Heart right ventricle (tissue), 16 donors: Measurements from ENCODE around the gene IL27RA. TPM values are rescaled to one million over a fixed set of nuclear protein-coding genes. Genes with fewer than 3 reads are reported as not detected.
A peak's percentile ranks its signal among the peaks of the same experiment; 100 is the strongest.

Experiments used
- ATAC-seq, 8 donors: fragments of 200-7000 bp; cut with Tn5 transposase; one replicate each; pipeline ENCODE4 v1.9.1; 2020; ENCODE audit warnings: mild to moderate bottlenecking in 8 of 8, moderate library complexity in 8 of 8, moderate number of reproducible peaks in 1 of 8
- DNase-seq, 2 donors: peaks; one replicate each; pipeline ENCODE4 v3.0.0-alpha.2; 2020
- H3K27ac ChIP-seq, 10 donors: fragments of 200-600 bp; sonication (generic) in 2 of 10; one replicate each; pipeline versions ENCODE4 v1.5.0 to v1.8.0; 2020 to 2022; ENCODE audit warnings: mild to moderate bottlenecking in 3 of 10
- H3K27me3 ChIP-seq, 7 donors: fragments of 200-600 bp; one replicate each; pipeline ENCODE4 v1.8.0; 2021 to 2022; ENCODE audit warnings: mild to moderate bottlenecking in 2 of 7
- H3K36me3 ChIP-seq, 9 donors: fragments of 200-600 bp; sonication (generic) in 1 of 9; one replicate each; pipeline versions ENCODE4 v1.5.0 to v1.8.0; 2020 to 2022; ENCODE audit warnings: mild to moderate bottlenecking in 2 of 9
- H3K4me1 ChIP-seq, 9 donors: fragments of 200-600 bp; sonication (generic) in 1 of 9; one replicate each; pipeline versions ENCODE4 v1.5.0 to v1.8.0; 2020 to 2022; ENCODE audit warnings: mild to moderate bottlenecking in 4 of 9
- H3K4me3 ChIP-seq, 10 donors: fragments of 200-600 bp; sonication (generic) in 2 of 10; one replicate each; pipeline versions ENCODE4 v1.5.0 to v1.8.0; 2020 to 2022; ENCODE audit warnings: mild to moderate bottlenecking in 7 of 10, moderate library complexity in 2 of 10
- H3K9me3 ChIP-seq, 11 donors: fragments of 200-600 bp in 10 of 11; sonication (generic) in 2 of 11; one replicate each; pipeline versions ENCODE4 v1.5.0 to v1.8.0; 2013 to 2022; ENCODE audit warnings: mild to moderate bottlenecking in 2 of 11, control low read depth in 1 of 11, moderate library complexity in 1 of 11
- CTCF ChIP-seq, 9 donors: fragments of 200-600 bp; sonication (generic) in 2 of 9; IDR thresholded peaks; one replicate each; pipeline versions ENCODE4 v1.5.0 to v1.8.0; 2021 to 2022; ENCODE audit warnings: antibody characterized with exemption in 9 of 9, mild to moderate bottlenecking in 5 of 9, moderate library complexity in 1 of 9
- WGBS, 2 donors: extraction: QIAGEN DNeasy Blood & Tissue Kit; methylation state at CpG; one replicate each; pipeline ENCODE4 v1.1.7; 2013; ENCODE audit warnings: inconsistent platforms in 1 of 2; 5-methylcytosine and 5-hydroxymethylcytosine counted together
- intact Hi-C, 10 donors: fragments of 100-400 bp; cut with DNase I; formaldehyde crosslinking; loops; one replicate each; pipeline versions ENCODE4 v1.11.1 to v1.14.2; 2022
- polyA plus RNA-seq, 2 donors: library from polyadenylated mRNA; stranded (reverse); fragments of 200-250 nt; gene quantifications; one replicate each; pipeline ENCODE4 v1.2.3, GENCODE V29; 2013
- total RNA-seq, 10 donors: library from RNA; stranded (reverse); fragmentation: NEBNext Ultra II Directional in 3 of 10; extraction: Animal tissue kit (Norgen Biotek cat#: 25700) in 3 of 10; gene quantifications; one replicate each; pipeline versions ENCODE4 v1.2.1 to v1.2.4, GENCODE V29; 2021 to 2023
- donor health status: Arrhythmogenic right ventricular cardiomyopathy.
- donor health status: ischemic (EF 13 %, LVEDD 7.1; RV severe dilation, severe dysfunction).
- donor health status: healthy with polysubstance abuse.
- donor health status: DM: no; HTN: yes; CAD: no.
- donor health status: DM: no; HTN: no; CAD: no.
- donor health status: ischemic (EF 25% LVEDD 6.9; RV normal size, moderate dysfunction).
- donor health status: ischemic (EF 25% LVEDD 5.7; RV mildly dilated, moderate dysfunction).
- donor health status: healthy.
- donor health status: DM: yes; HTN: yes; CAD: no.
- donor health status: Ischemic cardiomyopathy.
- donor health status: ischemic (EF 35%, LVEDD 5.7; RV mildly dilated, moderate dysfunction).
- donor health status: nonischemic (EF 11% LVEDD 7.7; RV severe dilation, severe dysfunction).
- donor health status: DM: yes; HTN: yes; CAD: no.
- donor health status: PGD.
- donor health status: ischemic (EF 29% LVEDD 5.4; RV normal size, mild dysfunction).
- donor health status: nonischemic (EF 23%, LVEDD 6.1; RV moderate dilation, normal function).

IL27RA gene
- total and polyA plus RNA-seq, 12 donors = 2.4 to 7.6 (median 4.1) TPM

GRCh38 chr19:14070268-14071050 is 38.9 kb downstream of the IL27RA start:
- Histone ChIP-seq H3K27me3 (peaks cover 0 to 10% (median 0%) of the 10 kb centered on the region in 7 donors), H3K4me3 (no peak overlapping the region), H3K36me3 (no peaks in the 10 kb centered on the region), H3K9me3 (no peaks in the 10 kb centered on the region), H3K27ac (peak overlapping the region in 1 of 10 donors; percentile 34), H3K4me1 (peaks cover 8 to 38% (median 30%) of the 10 kb centered on the region in 9 donors)
- intact Hi-C loops = loop anchor here in 5 of 10 donors (5.0 to 10.0 kb wide), 8 partner anchors 67 to 476 kb away; partner anchors contain the start of genes ASF1B (in 2 of the 5), C19orf53 (in 1 of the 5), DCAF15 (in 1 of the 5) and MRI1 (in 1 of the 5)
- DNase-seq = no peak
- ATAC-seq = no peak
- 89 to 91% methylated on average over 43 of the region's 43 CpGs for WGBS, 2 donors
- TF ChIP-seq CTCF (IDR thresholded peaks at IDR 0.05) = no peak

- ATAC-seq (peak; percentile 10 to 63 (median 38)), DNase-seq (peak in 1 of 2 donors; percentile 61)
- Histone ChIP-seq H3K4me3 (peak within 1 kb of the TSS; percentile 71 to 97 (median 82)), H3K36me3 (no peaks in the 10 kb centered on the region), H3K9me3 (no peaks in the 10 kb centered on the region), H3K4me1 (peaks cover 11 to 46% (median 37%) of the 10 kb centered on the region in 9 donors), H3K27me3 (peaks cover 0 to 10% (median 0%) of the 10 kb centered on the region in 7 donors), H3K27ac (peak within 1 kb of the TSS; percentile 87 to 97 (median 90))
- WGBS, 2 donors = 1 to 2% methylated on average over 49 to 51 of the region's 51 CpGs
- intact Hi-C loops = loop anchor here in 7 of 10 donors (1.0 to 10.0 kb wide), 12 partner anchors 64 to 478 kb away; partner anchors contain the start of genes ASF1B (in 3 of the 7), C19orf53 (in 1 of the 7), DCAF15 (in 1 of the 7) and MRI1 (in 1 of the 7)
- peak in 1 of 9 donors; percentile 0 for TF ChIP-seq CTCF (IDR thresholded peaks at IDR 0.05)
Observed at GRCh38 chr19:14072535-14073260, 41.1 kb downstream of the IL27RA start, which contains the start of gene MISP3. Gene MISP3, plus strand, starts transcription at chr19:14072786. Its CDS starts 524 bp downstream, at chr19:14073310.

- intact Hi-C loops = loop anchor here in 6 of 10 donors (1.0 to 10.0 kb wide), 12 partner anchors 63 to 479 kb away; partner anchors contain the start of genes ASF1B (in 3 of the 6), C19orf53 (in 1 of the 6), DCAF15 (in 1 of the 6) and MRI1 (in 1 of the 6)
- Histone ChIP-seq H3K4me3 (peak overlapping the region; percentile 71 to 97 (median 82)), H3K9me3 (no peaks in the 10 kb centered on the region), H3K4me1 (peaks cover 11 to 49% (median 37%) of the 10 kb centered on the region in 9 donors), H3K27me3 (peaks cover 0 to 10% (median 0%) of the 10 kb centered on the region in 7 donors), H3K27ac (peak overlapping the region; percentile 87 to 97 (median 90)), H3K36me3 (no peaks in the 10 kb centered on the region)
- ATAC-seq = peak; percentile 40 to 61 (median 52)
- WGBS, 2 donors = 1% methylated on average over 64 to 106 of the region's 106 CpGs
- TF ChIP-seq CTCF (IDR thresholded peaks at IDR 0.05) = peak in 7 of 9 donors; percentile 25 to 86 (median 67)
- DNase-seq = peak; percentile 66 to 82
Observed at GRCh38 chr19:14073261-14073924, 41.8 kb downstream of the IL27RA start.
